Stimulated activated CD4-positive, alpha-beta T cell treated with anti-CD3 and anti-CD28 coated beads, Interleukin-4, amount 100 ng/mL, for 1 hour (primary cell): Measurements from ENCODE around the gene RPRM.
"Not testable (repeated sequence)": the region's sequence is repeated elsewhere in the genome, so short reads cannot be mapped to it uniquely, and the experiment has no call there.

Experiments used
- DNase-seq: peaks from one replicate; pipeline ENCODE4 v3.0.0-alpha.2; 2020

RPRM gene

DNA sequence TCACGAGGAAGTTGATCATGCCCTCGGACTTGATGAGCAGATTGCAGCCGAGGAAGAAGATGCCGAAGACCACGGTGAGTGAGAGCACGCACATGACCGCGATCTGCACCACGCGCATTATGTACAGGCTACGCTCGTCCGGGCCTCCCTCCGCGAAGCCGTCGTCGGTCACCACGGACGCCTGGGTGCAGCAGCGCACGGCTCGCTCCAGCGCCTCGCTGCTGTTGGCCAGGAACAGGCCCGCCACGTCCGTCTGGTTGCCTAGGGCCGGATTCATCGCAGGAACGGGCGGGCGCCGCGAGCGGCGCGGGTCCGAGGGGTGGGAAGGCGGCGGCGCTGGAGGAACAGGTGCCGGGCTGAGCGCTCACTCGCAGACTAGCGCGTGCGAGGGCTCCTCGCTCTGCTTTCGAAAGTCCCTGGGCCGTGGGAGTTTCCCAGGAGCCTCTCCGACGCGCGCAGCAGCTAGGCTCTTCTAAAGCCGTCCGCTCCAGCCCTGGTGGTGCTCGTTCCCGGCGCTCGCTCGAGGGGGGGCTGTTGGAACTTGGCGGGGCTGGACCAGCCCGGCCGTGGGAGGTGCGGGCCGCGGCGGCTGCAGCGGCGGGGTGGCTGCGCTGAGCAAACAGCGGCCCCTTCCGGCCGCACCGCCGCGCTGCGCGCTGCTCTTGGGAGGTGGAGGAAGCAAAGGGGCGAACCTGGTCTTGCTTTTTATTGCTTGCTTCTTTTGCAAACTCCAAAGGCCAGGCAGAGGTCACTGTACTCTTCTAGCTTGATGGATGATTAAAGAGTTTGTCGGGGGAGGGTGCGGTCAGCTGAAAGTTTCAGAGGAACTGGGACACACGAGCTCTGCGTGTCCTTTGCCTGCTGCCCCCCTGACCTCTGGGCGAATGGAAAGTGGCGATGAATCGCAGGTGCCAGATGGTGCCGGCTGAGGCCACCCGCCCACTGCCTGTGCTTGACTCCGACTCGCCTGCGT, at the start of gene RPRM:
Gene RPRM, minus strand, starts transcription at position 474 of the 973 bp plus-strand sequence. Its CDS starts 197 bp downstream, at position 277.
- peak; percentile 50 for DNase-seq

DNA sequence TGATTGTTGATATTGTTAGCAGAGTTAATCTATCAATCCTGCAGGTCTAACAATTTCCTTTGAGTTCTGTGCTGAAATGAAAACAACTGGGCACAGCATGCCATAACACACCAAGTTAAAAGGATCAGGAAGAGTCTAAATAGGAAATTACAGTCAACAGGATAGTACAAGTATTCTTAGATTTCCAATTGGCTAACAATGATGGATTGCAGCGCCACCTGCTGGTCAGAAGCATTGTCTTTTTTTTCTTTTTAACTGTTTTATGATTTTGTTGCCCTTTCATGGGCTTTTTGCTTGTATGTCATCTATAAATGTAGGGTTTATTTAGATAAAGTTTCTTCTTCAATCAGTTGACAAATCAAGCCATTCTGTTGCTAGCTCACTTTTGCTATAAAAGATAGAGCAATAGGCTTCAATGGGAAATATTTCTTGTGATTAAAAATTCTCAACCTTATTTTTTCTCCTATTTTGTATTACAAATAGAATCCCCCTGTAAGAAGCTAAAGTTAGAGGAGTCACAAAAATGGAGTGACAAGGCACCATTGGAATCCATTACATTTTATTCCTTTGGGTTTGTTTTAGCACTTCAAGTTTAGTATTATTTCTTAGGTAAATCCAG, 40.8 kb upstream of the RPRM start:
- DNase-seq = peak; percentile 50

GRCh38 chr2:153512331-153512730, 33.8 kb upstream of the RPRM start:
- DNase-seq = no peak

- DNase-seq = no peak
Measured at GRCh38 chr2:153510996-153511395, 32.4 kb upstream of the RPRM start.

DNA sequence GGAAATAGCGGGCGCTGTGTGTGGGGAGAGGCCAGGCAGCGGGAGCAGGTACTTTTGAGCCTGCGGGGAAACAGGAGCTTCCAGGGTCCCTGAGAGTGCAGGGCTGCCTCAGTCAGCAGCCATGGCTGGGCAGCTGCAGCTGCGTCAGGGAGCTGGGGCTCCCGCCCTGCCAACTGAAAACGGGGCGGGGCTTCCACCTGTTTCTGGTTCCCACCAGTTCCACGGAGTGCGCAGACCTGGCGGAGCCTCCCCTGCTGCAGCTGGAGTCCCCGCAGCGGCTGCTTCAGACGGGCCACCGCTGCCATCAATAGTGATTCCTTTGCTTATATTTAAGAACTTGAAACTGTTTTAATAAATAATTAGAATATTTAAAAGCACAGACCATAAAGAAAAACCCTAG, 30.6 kb upstream of the RPRM start:
- no peak for DNase-seq

- not testable (repeated sequence) for DNase-seq
Measured at GRCh38 chr2:153506499-153506898, 27.9 kb upstream of the RPRM start.

GRCh38 chr2:153499439-153499838, 20.9 kb upstream of the RPRM start:
- no peak for DNase-seq

DNA sequence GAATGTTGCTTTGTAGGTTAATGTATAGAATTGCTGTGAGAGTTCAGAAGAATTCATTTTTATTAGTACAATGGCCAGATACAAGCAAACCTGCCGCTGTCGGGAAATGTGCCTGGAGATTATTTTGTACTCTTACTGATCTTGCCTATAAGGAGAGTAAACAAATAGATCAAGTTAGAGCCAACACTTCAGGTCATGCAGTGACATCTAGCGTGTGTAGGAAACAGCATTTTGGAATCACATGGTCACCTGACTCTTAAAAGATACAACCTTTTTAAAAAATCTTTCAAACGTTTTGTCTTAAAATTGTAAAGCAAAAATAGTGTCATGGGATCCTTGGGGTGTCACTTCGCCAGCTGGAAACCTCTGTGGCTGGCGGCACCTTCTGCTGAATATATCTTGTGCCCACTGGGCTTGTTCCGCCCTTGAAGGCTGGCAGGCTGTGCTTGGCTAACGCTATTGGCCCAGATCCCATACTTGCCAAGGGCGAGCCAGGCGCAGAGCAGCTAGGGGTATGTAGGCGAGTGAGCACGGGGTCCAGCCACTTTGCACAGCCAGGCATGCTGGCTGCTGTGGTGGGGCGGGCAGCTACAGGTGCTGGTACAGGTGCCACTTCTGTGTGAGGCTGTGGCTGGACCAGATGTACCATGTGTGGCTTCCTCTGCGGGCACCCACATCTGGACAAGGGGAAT, 19.5 kb upstream of the RPRM start:
- DNase-seq = no peak

- no peak for DNase-seq
Measured at GRCh38 chr2:153495725-153496124, 17.2 kb upstream of the RPRM start.

DNA sequence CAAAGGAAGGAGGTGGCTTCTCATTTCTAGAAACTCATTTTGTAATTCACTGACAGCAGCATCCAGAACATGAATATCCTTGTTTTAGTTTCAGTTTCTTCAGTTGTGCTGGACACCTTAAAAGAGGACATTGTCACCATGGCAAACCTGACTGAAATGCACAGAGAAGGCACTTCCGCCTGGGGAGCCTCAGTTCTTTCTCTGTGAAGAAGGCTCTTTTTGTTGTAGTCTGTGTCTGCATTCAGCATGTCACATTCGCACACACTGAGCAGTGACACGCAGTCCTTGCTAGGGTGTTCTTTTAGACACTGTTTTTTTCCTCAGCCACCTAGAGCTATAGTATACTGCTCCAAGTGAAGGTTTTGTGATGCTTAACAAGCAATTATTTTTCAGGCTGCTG, 9.5 kb upstream of the RPRM start:
- DNase-seq = no peak

GRCh38 chr2:153487448-153487847, 8.9 kb upstream of the RPRM start:
- no peak for DNase-seq

- no peak for DNase-seq
Measured at GRCh38 chr2:153479573-153479972, 1.0 kb upstream of the RPRM start.

DNA sequence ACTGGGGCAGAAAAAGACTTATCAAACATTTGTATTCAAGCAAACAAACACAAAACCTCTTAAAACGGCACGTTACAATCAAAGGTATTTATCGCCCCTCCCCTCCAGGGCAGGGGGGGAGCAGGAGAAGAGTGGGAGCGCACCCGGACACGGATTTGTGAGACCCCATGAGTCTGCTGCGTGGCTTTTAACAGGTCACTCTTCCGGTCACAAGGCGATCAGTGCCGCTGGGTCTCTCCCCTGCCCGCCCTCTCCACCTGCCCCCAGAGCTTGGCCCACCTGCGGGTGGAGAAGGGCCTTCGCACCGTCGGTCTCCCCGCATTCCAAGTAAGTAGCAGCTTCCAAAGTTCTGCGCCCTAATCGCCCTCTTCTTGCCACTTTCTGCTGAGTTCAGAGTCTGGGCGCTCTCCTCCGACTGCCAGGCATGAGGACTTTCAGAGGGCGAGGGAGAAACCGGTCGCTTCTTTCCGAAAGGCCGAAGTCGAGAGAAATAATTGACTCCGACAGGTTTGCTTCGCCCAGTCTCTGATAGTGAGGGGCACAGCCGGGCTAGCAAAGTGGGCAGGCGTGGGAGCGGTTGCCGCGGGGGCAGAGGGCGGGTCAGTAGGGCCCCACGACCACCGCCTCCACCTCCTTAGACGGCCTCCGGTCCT, 800 bp downstream of the RPRM start:
- DNase-seq = no peak

DNA sequence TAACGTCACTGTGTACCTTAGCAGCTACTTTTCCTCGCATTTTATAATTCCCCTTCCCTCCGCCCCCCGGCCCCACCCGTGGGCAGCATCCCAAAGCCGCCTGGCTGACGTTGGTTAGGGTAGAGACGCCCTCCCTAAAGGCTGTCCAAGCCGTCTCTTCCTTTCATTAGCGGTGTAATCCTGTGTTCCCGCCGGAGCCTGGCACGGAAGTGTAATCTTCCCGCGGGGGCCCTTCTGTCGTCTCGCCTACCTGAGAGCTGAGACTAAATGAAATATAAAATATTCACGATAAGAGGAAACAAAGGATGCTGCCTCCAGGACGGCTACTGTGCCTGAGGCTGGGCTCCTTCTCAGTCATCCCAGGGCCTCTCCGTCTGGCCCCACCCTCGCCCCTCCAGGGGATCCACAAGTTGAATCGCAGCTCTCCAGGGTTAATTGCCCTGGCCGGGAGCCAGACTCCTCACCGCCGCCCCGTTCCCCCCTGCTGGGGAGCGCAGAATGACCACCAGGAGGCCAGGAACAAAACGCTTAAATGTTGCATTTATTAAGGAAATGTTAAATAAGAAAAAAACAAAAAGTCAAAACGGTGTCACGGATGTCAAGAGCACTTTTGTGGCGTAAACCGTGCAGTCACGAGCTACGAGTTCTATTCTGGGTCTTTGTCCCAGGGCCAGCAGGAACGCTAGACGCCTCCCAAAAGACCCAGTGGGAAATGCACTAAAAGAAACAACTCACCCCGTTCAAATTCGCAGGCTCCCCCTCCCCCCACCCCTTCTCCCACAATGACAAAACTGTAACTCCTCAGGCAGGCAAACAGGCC, 1.5 kb downstream of the RPRM start:
- no peak for DNase-seq

DNA sequence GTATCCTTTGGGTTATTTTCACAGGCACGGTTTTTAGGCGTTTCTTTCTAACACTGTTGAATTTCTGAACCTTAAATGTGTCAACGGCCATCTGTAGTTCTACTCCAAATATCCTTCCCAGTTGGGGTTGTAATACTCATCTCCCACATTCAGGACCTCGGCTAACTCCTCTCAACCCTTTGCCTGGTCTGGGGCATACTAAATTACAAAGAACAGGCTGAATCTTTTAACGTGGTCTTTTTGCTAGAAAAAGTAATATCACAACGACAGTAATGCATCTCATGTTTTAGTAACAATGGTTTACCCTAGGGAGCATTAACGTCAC, 2.1 kb downstream of the RPRM start:
- DNase-seq = no peak

DNA sequence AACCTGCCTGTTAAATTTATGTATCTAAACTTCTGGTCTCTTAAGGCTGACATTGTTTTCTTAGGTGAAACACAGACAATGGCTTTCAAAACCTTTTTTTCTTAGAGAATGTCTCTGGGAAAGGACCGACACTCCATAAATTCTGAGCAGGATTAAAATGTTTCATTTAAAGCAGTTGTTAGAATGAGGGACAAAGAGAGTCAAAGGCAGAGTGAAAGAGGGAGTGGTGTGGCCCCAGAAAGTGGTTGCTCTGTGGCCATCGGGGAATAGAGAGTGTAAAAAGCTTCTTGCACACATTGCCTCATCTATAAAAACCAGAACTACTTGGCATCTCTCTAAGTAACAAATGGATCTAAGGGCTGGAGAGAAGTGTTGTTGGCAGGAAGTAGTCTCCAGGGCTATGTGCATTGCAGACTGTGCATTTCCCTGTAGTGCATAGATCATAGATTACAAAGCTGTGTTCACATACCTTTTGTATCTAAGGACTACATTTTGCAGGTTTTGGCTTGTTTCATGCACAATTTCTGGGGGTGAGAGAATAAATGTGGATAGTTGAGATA, 3.6 kb downstream of the RPRM start:
- DNase-seq = no peak

- DNase-seq = no peak
Measured at GRCh38 chr2:153474407-153474806, 4.2 kb downstream of the RPRM start.

- no peak for DNase-seq
Measured at GRCh38 chr2:153470867-153471266, 7.7 kb downstream of the RPRM start.

GRCh38 chr2:153464395-153464794, 14.2 kb downstream of the RPRM start:
- DNase-seq = no peak

DNA sequence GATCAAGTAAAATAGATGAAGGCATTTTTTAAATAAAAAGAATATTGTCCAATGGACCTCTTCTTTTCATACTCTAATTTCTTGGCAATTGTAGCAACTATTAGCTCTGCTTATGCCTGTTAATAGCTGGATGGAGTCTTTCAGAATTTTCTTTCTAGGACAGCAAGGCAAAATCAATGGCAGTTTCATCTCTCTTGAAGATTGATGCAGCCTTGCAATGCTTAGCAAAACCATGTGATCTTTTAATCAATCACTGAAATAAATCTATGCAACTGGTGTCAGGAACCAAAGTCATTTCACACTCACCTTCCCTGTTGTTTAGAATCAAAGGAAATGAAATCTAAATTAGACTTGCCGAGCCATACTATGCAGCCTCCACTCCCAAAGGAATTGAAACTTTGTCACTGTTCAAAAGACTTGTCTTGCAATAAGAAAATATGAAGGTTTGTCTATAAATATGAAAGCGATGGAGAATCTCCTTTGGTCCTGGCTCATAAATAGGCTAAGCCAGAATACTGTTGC, 16.2 kb downstream of the RPRM start:
- no peak for DNase-seq

- no peak for DNase-seq
Measured at GRCh38 chr2:153461453-153461852, 17.1 kb downstream of the RPRM start.

DNA sequence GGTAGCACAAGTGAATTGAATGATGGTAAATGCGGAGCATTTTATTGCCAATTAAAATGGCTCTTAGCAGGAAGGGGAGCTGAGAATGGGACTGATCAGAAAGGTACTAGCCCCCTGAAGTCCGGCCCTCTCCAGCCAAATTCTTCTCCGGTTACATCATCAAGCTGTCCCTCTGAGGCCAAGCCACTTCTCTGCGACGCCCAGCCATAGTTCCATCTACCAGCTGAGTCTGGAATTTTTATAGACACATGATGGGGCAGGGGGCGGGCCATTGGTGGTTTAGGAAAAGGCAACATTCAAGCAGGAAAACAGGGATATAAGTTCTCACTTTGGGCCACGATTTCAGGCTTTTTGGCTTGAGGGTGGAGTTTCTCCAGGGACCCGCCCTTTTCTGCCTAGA, 22.7 kb downstream of the RPRM start:
- DNase-seq = no peak
